Erythroblast (primary cell): Measurements from ENCODE around the gene AIP.

Source experiments
- GATA1 ChIP-seq: IDR thresholded peaks from 2 replicates; pipeline ENCODE4 v1.6.1; 2011; ENCODE audit warnings: low read depth, mild to moderate bottlenecking, control low read depth, low read length, moderate library complexity
- POLR2A ChIP-seq: IDR thresholded peaks from 2 replicates; pipeline ENCODE4 v1.6.1; 2011; ENCODE audit warnings: mild to moderate bottlenecking, low read length

DNA sequence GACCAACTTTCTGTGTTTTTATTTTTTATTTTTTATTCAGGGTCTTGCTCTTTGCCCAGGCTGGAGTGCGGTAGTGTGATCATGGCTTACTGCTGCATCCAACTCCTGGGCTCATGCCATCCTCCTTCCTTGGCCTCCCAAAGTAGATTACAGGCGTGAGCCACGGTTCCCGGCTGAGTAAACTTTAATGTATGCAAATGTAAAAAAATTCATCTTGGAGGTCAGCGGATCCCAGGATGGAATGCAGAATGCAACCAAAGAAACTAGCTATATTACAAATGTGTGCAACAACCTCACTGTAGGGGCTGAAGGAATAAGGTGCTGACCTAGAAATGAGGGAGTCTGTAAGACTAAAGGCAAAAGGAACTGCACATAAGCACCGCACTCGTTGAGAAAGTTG is 31.3 kb downstream of the AIP start:
- no peak for TF ChIP-seq POLR2A
- no peak for TF ChIP-seq GATA1
